Sigmoid colon (tissue), 4 donors: ENCODE measurements around the gene HAS3.

Experiments
- CTCF ChIP-seq, 4 experiments: fragments of 450-650 bp in 3 of 4; fragments of 200-600 bp in 1 of 4; IDR thresholded peaks; one replicate each; pipeline ENCODE4 v1.5.1; 2016 to 2019; ENCODE audit warnings: antibody characterized with exemption in 4 of 4, mild to moderate bottlenecking in 3 of 4, moderate library complexity in 2 of 4
- EP300 ChIP-seq, 4 donors: sonication (generic); formaldehyde crosslinking; IDR thresholded peaks; one replicate each; pipeline ENCODE4 v1.6.1; 2017; ENCODE audit warnings: antibody characterized with exemption in 4 of 4
- POLR2A ChIP-seq, 2 donors: fragments of 450-650 bp; IDR thresholded peaks; one replicate each; pipeline ENCODE4 v1.6.1; 2016; ENCODE audit warnings: antibody characterized with exemption in 2 of 2, mild to moderate bottlenecking in 2 of 2, moderate library complexity in 2 of 2
- POLR2AphosphoS5 ChIP-seq, 4 donors: sonication (generic); formaldehyde crosslinking; IDR thresholded peaks; one replicate each; pipeline ENCODE4 v1.6.1; 2017; ENCODE audit warnings: antibody characterized with exemption in 4 of 4

GRCh38 chr16:69150146-69150865, 44.9 kb downstream of the HAS3 start:
- peak; percentile 62 to 79 (median 69) for TF ChIP-seq CTCF (IDR thresholded peaks at IDR 0.05)
- TF ChIP-seq EP300 (IDR thresholded peaks at IDR 0.05): no peak
- no peak for TF ChIP-seq POLR2AphosphoS5 (IDR thresholded peaks at IDR 0.05)
- no peak for TF ChIP-seq POLR2A (IDR thresholded peaks at IDR 0.05)
